GM12892 (cell line): ENCODE data around the gene RPP30. TPM values are rescaled to one million over a fixed set of nuclear protein-coding genes. Genes with fewer than 3 reads are reported as not detected.

Experiments
- DNase-seq: peaks from one replicate; pipeline ENCODE4 v3.0.0; 2011; ENCODE audit not compliant: insufficient read length
- FAIRE-seq: peaks from 2 replicates; lab custom pipeline; 2011; peaks lifted over from hg19 to GRCh38; lab: Jason Lieb, UNC
- POLR2A ChIP-seq: IDR thresholded peaks from 2 replicates; pipeline ENCODE4 v1.6.1; 2011; ENCODE audit warnings: low read depth, low read length, control low read depth
- POLR2AphosphoS5 ChIP-seq: IDR thresholded peaks from 2 replicates; pipeline ENCODE4 v1.6.1; 2011; ENCODE audit warnings: low read depth, low read length, control low read depth
- TAF1 ChIP-seq: IDR thresholded peaks from 2 replicates; pipeline ENCODE4 v1.6.1; 2011; ENCODE audit warnings: low read depth, mild to moderate bottlenecking, control low read depth, low read length, borderline replicate concordance
- polyA plus RNA-seq: library from polyadenylated mRNA; unstranded; fragments of >200 nt; gene quantifications from one replicate; pipeline ENCODE4 v1.2.1, GENCODE V29; 2012; ENCODE audit warnings: missing spikeins, inconsistent platforms; ENCODE audit not compliant: missing spikeins

RPP30 gene
- 69.8 TPM for polyA plus RNA-seq

DNA sequence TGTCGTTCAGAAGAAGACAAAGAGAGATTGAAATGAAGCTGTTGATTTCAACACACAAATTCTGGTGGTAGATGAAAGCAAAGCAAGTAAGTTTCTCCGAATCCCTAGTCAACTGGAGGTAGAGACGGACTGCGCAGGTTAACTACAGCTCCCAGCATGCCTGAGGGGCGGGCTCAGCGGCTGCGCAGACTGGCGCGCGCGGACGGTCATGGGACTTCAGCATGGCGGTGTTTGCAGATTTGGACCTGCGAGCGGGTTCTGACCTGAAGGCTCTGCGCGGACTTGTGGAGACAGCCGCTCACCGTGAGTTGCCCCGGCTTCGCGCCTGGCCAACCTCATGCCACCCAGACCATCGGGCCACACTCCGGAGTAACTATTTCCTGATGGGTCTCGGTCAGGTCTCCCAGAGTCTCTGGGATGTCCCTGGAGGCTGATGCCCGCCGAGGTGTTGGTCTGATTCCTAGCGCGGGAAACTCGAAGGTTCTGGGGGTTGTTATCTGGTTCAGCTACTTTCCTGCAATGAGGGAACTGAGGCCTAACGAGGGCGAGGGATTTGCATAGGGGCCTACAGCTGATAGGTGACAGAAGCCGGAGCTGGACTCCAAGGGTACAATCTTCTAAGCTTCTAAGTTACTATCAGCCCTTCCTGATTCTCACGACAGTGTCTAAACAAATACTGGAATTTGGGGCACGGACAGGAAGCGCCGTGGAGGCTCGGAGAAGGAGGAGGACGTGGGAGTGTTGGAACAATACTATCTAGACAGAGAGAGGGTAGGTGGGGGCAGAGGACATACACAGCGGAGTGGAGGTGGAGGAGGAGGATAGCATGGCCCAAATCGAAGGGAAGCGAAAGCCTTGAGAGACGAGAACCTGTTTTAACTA is at the start of gene RPP30:
TSS of gene RPP30 (plus strand) at position 209 of the 882 bp plus-strand sequence. CDS start at position 222, 13 bp downstream.
- peak; percentile 99 for FAIRE-seq
- TF ChIP-seq POLR2A (peak; percentile 69; the same call in 1 of the 2 replicates), POLR2AphosphoS5 (peak; percentile 55; the same call in 1 of the 2 replicates), TAF1 (peak; percentile 67)
- DNase-seq, result peak; percentile 52

DNA sequence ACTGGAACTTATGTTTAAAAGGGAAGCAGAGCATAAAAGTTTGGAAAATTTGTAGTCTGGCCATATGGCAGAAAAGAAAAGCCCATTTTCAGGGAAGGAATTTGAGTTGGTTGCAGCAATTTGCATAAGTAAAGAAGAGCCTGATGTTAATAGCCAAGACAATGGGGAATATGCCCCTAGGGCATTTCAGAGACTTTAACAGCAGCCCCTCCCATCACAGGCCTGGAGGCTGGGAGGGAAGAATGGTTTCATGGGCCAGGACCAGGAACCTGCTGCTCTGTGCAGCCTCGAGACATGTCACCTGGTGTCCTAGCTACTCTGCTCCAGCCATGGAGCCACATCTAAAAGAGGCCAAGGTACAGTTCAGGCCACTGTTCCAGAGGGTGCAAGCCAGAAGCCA is 49.3 kb upstream of the RPP30 start:
- FAIRE-seq, result no peak
- DNase-seq, result no peak

DNA sequence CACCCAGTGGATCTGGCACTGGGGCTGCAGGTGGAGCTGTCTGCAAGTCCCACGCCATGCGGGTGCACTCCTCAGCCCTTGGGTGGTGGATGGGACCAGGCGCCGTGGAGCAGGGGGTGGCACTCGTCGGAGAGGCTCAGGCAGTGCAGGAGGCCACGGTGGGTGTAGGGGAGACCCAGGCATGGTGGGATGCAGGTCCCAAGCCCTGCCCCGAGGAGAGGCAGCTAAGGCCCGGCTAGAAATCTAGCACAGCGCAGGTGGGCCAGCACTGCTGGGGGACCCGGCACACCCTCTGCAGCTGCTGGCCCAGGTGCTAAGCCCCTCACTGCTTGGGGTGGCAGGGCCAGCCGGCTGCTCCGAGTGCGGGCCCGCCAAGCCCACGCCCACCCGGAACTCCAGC is 39.7 kb upstream of the RPP30 start:
- TF ChIP-seq TAF1, result no peak
- FAIRE-seq, result no peak
- DNase-seq, result no peak

More for the DNA sequence above, 49.3 kb upstream of the RPP30 start:
- TF ChIP-seq TAF1 (no peak), POLR2A (no peak), POLR2AphosphoS5 (no peak)

DNA sequence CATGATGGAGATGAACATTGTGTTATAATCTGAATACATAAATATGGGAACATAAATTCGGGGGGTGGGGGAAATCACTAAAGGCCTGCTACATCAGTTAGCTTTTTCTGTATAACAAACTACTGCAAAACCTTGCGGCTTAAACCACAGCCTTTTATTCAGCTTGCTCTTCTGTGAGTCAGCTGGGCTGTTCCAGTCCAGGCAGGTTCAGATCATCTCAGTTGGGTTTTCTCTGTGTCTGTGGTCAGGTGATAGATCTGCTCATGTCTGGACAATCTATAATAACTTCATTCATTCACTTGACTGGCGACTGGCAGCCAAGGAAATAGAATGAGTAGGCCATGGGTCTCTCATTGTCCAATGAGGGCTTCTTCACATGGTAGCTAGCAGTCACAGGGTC is 37.4 kb upstream of the RPP30 start:
- no peak for FAIRE-seq
- no peak for DNase-seq
- TF ChIP-seq POLR2AphosphoS5, result no peak
- TF ChIP-seq TAF1, result no peak
- no peak for TF ChIP-seq POLR2A

DNA sequence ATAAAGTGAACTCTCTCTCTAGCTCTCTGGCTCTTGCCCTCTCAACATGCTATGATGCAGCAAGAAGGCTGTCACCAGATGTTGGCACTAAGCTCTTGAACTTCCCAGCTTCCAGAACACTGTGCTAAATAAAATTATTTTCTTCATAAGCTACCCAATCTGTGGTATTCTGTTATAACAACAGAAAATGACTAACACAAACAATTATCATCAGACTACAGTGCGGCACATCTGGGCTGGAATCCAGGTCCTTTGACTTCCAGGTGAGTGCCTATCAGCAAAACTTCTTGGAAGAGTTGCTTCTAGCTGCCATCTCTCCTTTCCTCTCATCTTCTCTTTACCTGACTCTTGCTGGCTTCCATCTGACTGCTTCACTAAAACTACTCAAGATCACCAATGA is 34.3 kb upstream of the RPP30 start:
- TF ChIP-seq POLR2A, result no peak
- TF ChIP-seq TAF1, result no peak
- TF ChIP-seq POLR2AphosphoS5, result no peak
- no peak for FAIRE-seq
- DNase-seq, result no peak

DNA sequence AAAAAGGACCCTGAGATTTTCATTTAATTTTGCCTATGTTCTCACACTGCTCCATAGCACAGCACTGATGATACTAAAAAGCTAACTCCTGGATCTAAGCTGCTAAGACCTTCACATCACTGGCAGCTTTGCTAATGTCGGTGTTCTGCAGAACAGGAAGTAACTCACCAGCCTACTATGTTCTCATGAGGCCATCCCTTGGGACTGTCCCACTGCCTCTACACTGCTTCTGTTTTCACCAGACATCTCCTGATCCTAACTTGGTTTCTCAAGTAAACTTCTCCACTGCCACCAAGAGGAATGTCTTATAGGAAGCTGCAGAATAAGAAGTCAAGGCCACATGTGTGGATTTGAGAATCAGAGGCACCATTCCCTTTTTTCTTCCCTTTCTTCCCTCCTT is 29.0 kb upstream of the RPP30 start:
- TF ChIP-seq POLR2AphosphoS5 (no peak), TAF1 (no peak), POLR2A (no peak)
- DNase-seq (no peak), FAIRE-seq (no peak)

DNA sequence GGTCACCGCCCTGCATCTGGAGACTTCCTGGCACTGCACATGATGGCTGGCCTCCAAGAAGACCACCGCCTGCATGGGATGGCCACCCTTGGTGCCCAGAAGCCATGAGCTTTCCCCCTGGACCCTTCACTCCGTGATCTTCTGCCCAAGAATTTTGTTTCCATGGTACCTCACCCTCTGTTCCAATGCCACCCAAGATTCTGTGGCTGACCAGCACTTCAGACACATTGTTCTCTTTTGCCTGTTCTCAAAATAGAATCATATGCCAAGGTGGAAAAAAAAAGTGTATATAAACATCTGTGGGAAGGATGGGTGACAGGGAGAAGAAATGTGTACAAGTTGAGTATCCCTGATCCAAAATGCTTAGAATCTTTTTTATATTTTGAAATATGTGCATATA is 26.0 kb upstream of the RPP30 start:
- no peak for TF ChIP-seq POLR2AphosphoS5
- no peak for TF ChIP-seq POLR2A
- no peak for TF ChIP-seq TAF1
- no peak for DNase-seq
- FAIRE-seq, result no peak

DNA sequence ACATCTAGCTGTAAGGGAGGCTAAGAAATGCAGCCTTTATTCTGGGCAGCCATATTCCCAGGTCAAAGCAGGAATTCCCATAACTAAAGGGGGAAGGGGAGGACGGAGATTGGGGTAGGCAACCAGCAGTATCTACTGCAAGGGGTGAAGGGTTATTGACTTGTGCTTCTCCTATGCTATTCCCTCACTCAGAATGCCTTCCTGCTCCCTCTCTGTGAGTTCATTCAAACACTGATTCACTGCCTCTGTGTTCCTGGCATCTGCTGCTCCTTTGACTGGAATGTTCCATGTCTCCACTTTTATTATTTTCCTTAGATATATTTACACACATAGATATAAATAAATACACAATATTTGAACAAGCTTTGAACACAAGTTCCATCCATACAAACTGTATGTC is 25.0 kb upstream of the RPP30 start:
- TF ChIP-seq POLR2AphosphoS5 (no peak), TAF1 (no peak), POLR2A (no peak)
- no peak for DNase-seq
- no peak for FAIRE-seq

DNA sequence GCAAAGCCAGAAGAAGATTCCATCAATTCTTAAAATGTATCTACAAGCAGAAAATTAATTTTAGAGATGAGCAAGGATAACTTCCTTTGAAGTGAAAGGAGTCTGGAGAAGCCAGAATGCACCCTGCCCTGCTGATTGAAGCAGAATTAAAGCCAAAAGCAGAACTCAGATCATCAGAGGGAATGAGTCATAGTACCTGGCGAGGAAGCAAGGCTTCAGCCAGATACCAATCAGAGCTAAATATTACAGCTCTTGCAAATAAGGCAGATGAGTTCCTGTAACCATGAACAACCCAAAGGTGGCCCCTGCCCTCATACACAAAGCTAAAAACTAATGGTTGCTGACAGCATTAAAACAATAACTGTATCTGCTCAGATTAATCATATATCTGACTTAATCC is 24.3 kb upstream of the RPP30 start:
- TF ChIP-seq POLR2A (no peak), POLR2AphosphoS5 (no peak), TAF1 (no peak)
- FAIRE-seq (no peak), DNase-seq (no peak)

DNA sequence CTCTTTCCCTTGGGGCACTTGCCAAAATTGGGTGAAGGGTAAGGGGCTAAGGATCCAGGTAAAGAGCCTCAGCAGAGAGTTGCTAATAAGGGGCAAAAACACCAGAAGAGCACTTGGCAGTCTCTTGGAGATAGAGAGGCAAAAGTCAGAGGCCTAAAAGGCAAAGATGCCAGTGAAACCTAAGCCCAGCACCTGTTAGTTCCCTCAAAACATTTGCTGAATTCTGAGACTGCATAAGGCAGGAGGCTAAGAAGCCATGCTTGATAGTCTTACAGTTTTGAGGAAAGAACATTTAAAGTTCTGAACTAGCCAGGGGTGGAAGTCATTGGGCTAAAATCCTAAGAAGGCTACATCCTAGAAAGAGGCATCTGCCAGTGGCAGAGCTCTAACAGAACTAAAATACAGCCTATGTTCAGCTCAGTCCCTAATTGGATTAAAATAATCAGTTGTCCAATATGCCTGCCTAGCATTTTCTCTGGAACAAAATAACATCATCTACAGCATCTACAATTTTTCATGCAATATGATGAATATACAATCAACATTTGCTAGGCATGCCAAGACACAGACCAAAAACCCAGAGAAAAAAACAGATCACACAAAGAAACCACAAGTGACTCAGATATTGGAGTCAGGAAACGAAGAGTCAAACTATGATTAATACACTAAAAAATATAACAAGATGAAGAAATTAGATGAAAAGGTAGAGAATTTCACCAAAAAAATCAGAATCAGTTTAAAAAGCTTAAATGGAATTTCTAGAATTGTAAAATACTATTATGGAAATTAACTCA is 21.6 kb upstream of the RPP30 start:
- FAIRE-seq (peak; percentile 17), DNase-seq (no peak)
- TF ChIP-seq TAF1 (no peak), POLR2AphosphoS5 (no peak), POLR2A (no peak)

DNA sequence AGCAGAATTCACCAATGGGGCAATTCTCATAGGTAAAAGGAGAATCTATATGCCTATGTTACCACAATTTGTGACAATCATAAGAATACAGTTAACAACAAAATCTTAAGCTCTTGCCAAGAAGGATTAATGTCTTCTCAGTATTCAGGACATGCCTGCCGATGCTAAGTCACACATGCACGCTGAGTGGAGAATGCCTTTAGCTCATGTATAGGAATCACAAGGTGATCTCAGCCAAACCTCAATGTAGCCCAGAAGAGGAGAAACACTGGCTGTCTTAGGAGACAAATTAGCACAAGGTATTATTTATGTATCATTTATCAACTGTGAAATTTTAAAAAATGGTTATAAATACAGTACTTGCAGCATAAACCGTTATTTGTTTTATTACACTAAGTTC is 16.6 kb upstream of the RPP30 start:
- DNase-seq (no peak), FAIRE-seq (no peak)
- TF ChIP-seq POLR2AphosphoS5 (no peak), POLR2A (no peak), TAF1 (no peak)

DNA sequence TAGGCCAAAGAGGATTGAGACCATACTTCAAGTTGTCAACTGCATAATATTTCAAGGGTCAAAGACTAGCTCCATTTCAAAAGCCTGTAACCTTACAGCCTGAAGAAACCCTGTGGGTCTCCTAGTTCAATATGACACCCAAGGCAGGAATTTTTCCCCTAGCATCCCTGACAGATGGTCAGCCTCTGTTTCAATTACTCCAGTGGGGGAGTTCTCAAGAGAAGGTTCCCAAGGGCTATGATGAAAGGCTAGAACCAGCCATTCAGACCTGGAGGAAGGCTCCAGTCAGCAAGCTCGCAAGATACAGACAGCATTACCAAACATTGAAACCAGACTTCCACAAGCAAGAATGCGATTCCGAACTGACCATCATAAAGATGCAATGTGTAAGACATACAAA is 15.5 kb upstream of the RPP30 start:
- FAIRE-seq (no peak), DNase-seq (no peak)
- TF ChIP-seq POLR2A (no peak), TAF1 (no peak), POLR2AphosphoS5 (no peak)
